Naive thymus-derived CD8-positive, alpha-beta T cell (primary cell): ENCODE results near the gene PDCD1LG2. TPM values are rescaled to one million over a fixed set of nuclear protein-coding genes. Genes with fewer than 3 reads are reported as not detected.

Source experiments
- ATAC-seq, 2 donors: fragments of 150-1000 bp; cut with Tn5 transposase in 1 of 2; sonication (Bioruptor Pico), chemical (Tn5 transposase) in 1 of 2; 1 replicate in 1 of 2; 2 replicates in 1 of 2; pipeline ENCODE4 v1.10.0; 2021; ENCODE audit warnings: mild to moderate bottlenecking in 2 of 2, moderate library complexity in 2 of 2
- POLR2A ChIA-PET: fragments of 350-600 bp; sonication (Branson Sonifier 250); formaldehyde crosslinking; loops from one replicate; lab custom pipeline; 2021; ENCODE audit warnings: antibody characterized with exemption; lab: Charles Lee
- DNase-seq, 10 donors: peaks; one replicate each; pipeline versions ENCODE4 v3.0.0 to v3.0.0-alpha.2; 2020 to 2022
- H3K27ac Mint-ChIP-seq, 10 donors: one replicate each; pipeline ENCODE4 v1.8.0; 2020 to 2022; ENCODE audit warnings: mild to moderate bottlenecking in 10 of 10, mixed read lengths in 10 of 10, moderate library complexity in 4 of 10, inconsistent platforms in 1 of 10
- H3K27me3 Mint-ChIP-seq, 5 donors: one replicate each; pipeline ENCODE4 v1.8.0; 2021 to 2022; ENCODE audit warnings: mixed read lengths in 5 of 5
- H3K36me3 Mint-ChIP-seq, 3 donors: one replicate each; pipeline ENCODE4 v1.8.0; 2020 to 2022; ENCODE audit warnings: mixed read lengths in 3 of 3, mild to moderate bottlenecking in 2 of 3, inconsistent platforms in 1 of 3
- H3K4me1 Mint-ChIP-seq, 4 donors: one replicate each; pipeline ENCODE4 v1.8.0; 2021 to 2022; ENCODE audit warnings: mixed read lengths in 4 of 4
- H3K4me3 Mint-ChIP-seq, 10 donors: one replicate each; pipeline ENCODE4 v1.8.0; 2020 to 2022; ENCODE audit warnings: mild to moderate bottlenecking in 10 of 10, mixed read lengths in 10 of 10, moderate library complexity in 6 of 10, inconsistent platforms in 1 of 10
- H3K9me3 Mint-ChIP-seq, 9 donors: one replicate each; pipeline ENCODE4 v1.8.0; 2020 to 2022; ENCODE audit warnings: mixed read lengths in 9 of 9, mild to moderate bottlenecking in 3 of 9, inconsistent platforms in 1 of 9, moderate library complexity in 1 of 9
- polyA plus RNA-seq, 3 donors: library from polyadenylated mRNA; unstranded; fragments of 300-500 nt; fragmentation: Illumina TruSeq; gene quantifications; one replicate each; pipeline ENCODE4 v1.2.3, GENCODE V29; 2021
- total RNA-seq, 8 experiments: library from RNA in 2 of 8; stranded (reverse) in 2 of 8; gene quantifications; one replicate each; pipeline ENCODE4 v1.2.3 and lab custom pipeline; 2021 to 2026

The PDCD1LG2 gene
- total and polyA plus RNA-seq, 5 experiments from 2014 or later = not detected

- Mint-ChIP-seq H3K9me3 (peaks cover 2 to 26% (median 17%) of the 10 kb centered on the region in 9 donors), H3K36me3 (peaks cover 0 to 5% (median 0%) of the 10 kb centered on the region in 3 donors), H3K4me1 (peaks cover 9 to 20% (median 14%) of the 10 kb centered on the region in 4 donors), H3K4me3 (no peak overlapping the region), H3K27me3 (peaks cover 0 to 9% (median 0%) of the 10 kb centered on the region in 5 donors), H3K27ac (no peak overlapping the region)
- POLR2A ChIA-PET = no interaction called here
- DNase-seq (no peak), ATAC-seq (no peak)
Measured at GRCh38 chr9:5500441-5501235, 9.7 kb upstream of the PDCD1LG2 start.

GRCh38 chr9:5502553-5502952, 7.8 kb upstream of the PDCD1LG2 start:
- Mint-ChIP-seq H3K9me3 (peaks cover 2 to 31% (median 19%) of the 10 kb centered on the region in 9 donors), H3K27me3 (peaks cover 0 to 9% (median 0%) of the 10 kb centered on the region in 5 donors), H3K4me3 (peak overlapping the region in 1 of 10 donors; percentile 1), H3K27ac (no peak overlapping the region), H3K36me3 (peaks cover 0 to 5% (median 0%) of the 10 kb centered on the region in 3 donors), H3K4me1 (peaks cover 9 to 20% (median 14%) of the 10 kb centered on the region in 4 donors)
- ATAC-seq (no peak), DNase-seq (no peak)
- POLR2A ChIA-PET = no interaction called here

GRCh38 chr9:5509573-5509972, 758 bp upstream of the PDCD1LG2 start:
- peaks cover 6 to 31% (median 7%) of the 10 kb centered on the region in 4 donors for H3K4me1 Mint-ChIP-seq
- ATAC-seq (no peak), DNase-seq (no peak)
- peaks cover 0 to 2% (median 0%) of the 10 kb centered on the region in 3 donors for H3K36me3 Mint-ChIP-seq
- H3K27ac Mint-ChIP-seq = peak overlapping the region in 3 of 10 donors; percentile 44 to 80 (median 76)
- peaks cover 0 to 1% (median 0%) of the 10 kb centered on the region in 5 donors for H3K27me3 Mint-ChIP-seq
- POLR2A ChIA-PET = no interaction called here
- no peak overlapping the region for H3K4me3 Mint-ChIP-seq
- peaks cover 0 to 15% (median 8%) of the 10 kb centered on the region in 9 donors for H3K9me3 Mint-ChIP-seq

GRCh38 chr9:5510989-5511388, 658 bp downstream of the PDCD1LG2 start:
- Mint-ChIP-seq H3K27ac (peak overlapping the region in 1 of 10 donors; percentile 80), H3K9me3 (peaks cover 0 to 6% (median 0%) of the 10 kb centered on the region in 9 donors), H3K4me1 (peaks cover 0 to 25% (median 5%) of the 10 kb centered on the region in 4 donors), H3K4me3 (peak overlapping the region in 1 of 10 donors; percentile 69), H3K36me3 (no peaks in the 10 kb centered on the region), H3K27me3 (no peaks in the 10 kb centered on the region)
- no peak for DNase-seq
- POLR2A ChIA-PET = interaction anchor here (1.2 kb wide), 1 partner anchor 47 kb away, joined by 4 read pairs; no protein-coding TSS in a partner anchor
- no peak for ATAC-seq

- H3K4me1 Mint-ChIP-seq = peaks cover 0 to 25% (median 5%) of the 10 kb centered on the region in 4 donors
Measured at GRCh38 chr9:5511476-5511875, 1.1 kb downstream of the PDCD1LG2 start.

GRCh38 chr9:5511935-5512580, 1.7 kb downstream of the PDCD1LG2 start:
- no peak overlapping the region for H3K4me3 Mint-ChIP-seq
- H3K27ac Mint-ChIP-seq = peak overlapping the region in 1 of 10 donors; percentile 53
- ATAC-seq = no peak
- POLR2A ChIA-PET = no interaction called here
- no peaks in the 10 kb centered on the region for H3K36me3 Mint-ChIP-seq
- H3K27me3 Mint-ChIP-seq = no peaks in the 10 kb centered on the region
- H3K9me3 Mint-ChIP-seq = no peaks in the 10 kb centered on the region
- DNase-seq = no peak
- peaks cover 0 to 25% (median 5%) of the 10 kb centered on the region in 4 donors for H3K4me1 Mint-ChIP-seq

More at GRCh38 chr9:5511476-5511875, 1.1 kb downstream of the PDCD1LG2 start:
- no peak for DNase-seq
- Mint-ChIP-seq H3K4me3 (no peak overlapping the region), H3K9me3 (peaks cover 0 to 3% (median 0%) of the 10 kb centered on the region in 9 donors), H3K27me3 (no peaks in the 10 kb centered on the region), H3K27ac (no peak overlapping the region), H3K36me3 (no peaks in the 10 kb centered on the region)
- no peak for ATAC-seq
- POLR2A ChIA-PET = no interaction called here

- no peaks in the 10 kb centered on the region for H3K9me3 Mint-ChIP-seq
- no peak overlapping the region for H3K4me3 Mint-ChIP-seq
- H3K27ac Mint-ChIP-seq = peak overlapping the region in 1 of 10 donors; percentile 53
- DNase-seq (no peak), ATAC-seq (no peak)
- peaks cover 0 to 28% (median 6%) of the 10 kb centered on the region in 4 donors for H3K4me1 Mint-ChIP-seq
- POLR2A ChIA-PET = no interaction called here
- H3K36me3 Mint-ChIP-seq = no peaks in the 10 kb centered on the region
- peaks cover 0 to 1% (median 0%) of the 10 kb centered on the region in 5 donors for H3K27me3 Mint-ChIP-seq
Measured at GRCh38 chr9:5512658-5513452, 2.5 kb downstream of the PDCD1LG2 start.

- Mint-ChIP-seq H3K36me3 (no peaks in the 10 kb centered on the region), H3K4me1 (peaks cover 7 to 35% (median 8%) of the 10 kb centered on the region in 4 donors), H3K4me3 (no peak overlapping the region), H3K27ac (no peak overlapping the region), H3K27me3 (peaks cover 0 to 1% (median 0%) of the 10 kb centered on the region in 5 donors), H3K9me3 (no peaks in the 10 kb centered on the region)
- POLR2A ChIA-PET = no interaction called here
- DNase-seq = no peak
- no peak for ATAC-seq
Measured at GRCh38 chr9:5513966-5514616, 3.8 kb downstream of the PDCD1LG2 start.

- DNase-seq = no peak
- H3K27ac Mint-ChIP-seq = no peak overlapping the region
Measured at GRCh38 chr9:5514617-5515260, 4.4 kb downstream of the PDCD1LG2 start.

GRCh38 chr9:5515261-5515650, 4.9 kb downstream of the PDCD1LG2 start:
- no peak for ATAC-seq
- Mint-ChIP-seq H3K36me3 (no peaks in the 10 kb centered on the region), H3K4me3 (no peak overlapping the region), H3K4me1 (peaks cover 2 to 31% (median 11%) of the 10 kb centered on the region in 4 donors), H3K9me3 (no peaks in the 10 kb centered on the region), H3K27me3 (peaks cover 0 to 1% (median 0%) of the 10 kb centered on the region in 5 donors), H3K27ac (no peak overlapping the region)
- POLR2A ChIA-PET = no interaction called here
- DNase-seq = no peak

More at GRCh38 chr9:5514617-5515260, 4.4 kb downstream of the PDCD1LG2 start:
- Mint-ChIP-seq H3K27me3 (peaks cover 0 to 1% (median 0%) of the 10 kb centered on the region in 5 donors), H3K4me1 (peaks cover 5 to 36% (median 11%) of the 10 kb centered on the region in 4 donors), H3K9me3 (no peaks in the 10 kb centered on the region), H3K36me3 (no peaks in the 10 kb centered on the region), H3K4me3 (no peak overlapping the region)
- POLR2A ChIA-PET = no interaction called here
- ATAC-seq = no peak

- POLR2A ChIA-PET = no interaction called here
- Mint-ChIP-seq H3K27me3 (peaks cover 0 to 1% (median 0%) of the 10 kb centered on the region in 5 donors), H3K4me1 (peaks cover 2 to 25% (median 9%) of the 10 kb centered on the region in 4 donors)
Measured at GRCh38 chr9:5516453-5517220, 6.3 kb downstream of the PDCD1LG2 start.

More at GRCh38 chr9:5516453-5517220, 6.3 kb downstream of the PDCD1LG2 start:
- no peak for ATAC-seq
- Mint-ChIP-seq H3K36me3 (no peaks in the 10 kb centered on the region), H3K9me3 (peaks cover 0 to 3% (median 0%) of the 10 kb centered on the region in 9 donors), H3K4me3 (no peak overlapping the region), H3K27ac (no peak overlapping the region)
- DNase-seq = no peak
